Trophoblast cell (in vitro differentiated cells and primary cell): ENCODE results near the gene ANHX.

ENCODE experiments used
- DNase-seq, 2 donors: peaks; one replicate each; pipeline ENCODE4 v3.0.0-alpha.2; 2016
- H2AFZ ChIP-seq: 2 replicates; pipeline ENCODE4 v1.6.1; 2013; ENCODE audit warnings: low read length, moderate library complexity, mild to moderate bottlenecking; ENCODE audit not compliant: insufficient read depth, poor library complexity
- H2AK5ac ChIP-seq: 2 replicates; pipeline ENCODE4 v1.6.1; 2013; ENCODE audit warnings: mild to moderate bottlenecking, low read length
- H2BK120ac ChIP-seq: 2 replicates; pipeline ENCODE4 v1.6.1; 2013; ENCODE audit warnings: low read length, mild to moderate bottlenecking, moderate library complexity; ENCODE audit not compliant: insufficient read depth, poor library complexity
- H2BK12ac ChIP-seq: 2 replicates; pipeline ENCODE4 v1.6.1; 2013; ENCODE audit warnings: mild to moderate bottlenecking, low read length, moderate library complexity
- H2BK5ac ChIP-seq: 2 replicates; pipeline ENCODE4 v1.6.1; 2013; ENCODE audit warnings: low read length, low read depth, moderate library complexity, mild to moderate bottlenecking; ENCODE audit not compliant: poor library complexity
- H3K14ac ChIP-seq: 2 replicates; pipeline ENCODE4 v1.6.1; 2013; ENCODE audit warnings: mild to moderate bottlenecking, low read length
- H3K18ac ChIP-seq: 2 replicates; pipeline ENCODE4 v1.6.1; 2013; ENCODE audit warnings: mild to moderate bottlenecking, low read length
- H3K23ac ChIP-seq: 2 replicates; pipeline ENCODE4 v1.6.1; 2013; ENCODE audit warnings: low read length
- H3K27ac ChIP-seq: 2 replicates; pipeline ENCODE4 v1.5.1; 2013; ENCODE audit warnings: low read depth, mild to moderate bottlenecking, inconsistent platforms, low read length, moderate library complexity
- H3K27me3 ChIP-seq: 2 replicates; pipeline ENCODE4 v1.6.1; 2013; ENCODE audit warnings: inconsistent platforms, mild to moderate bottlenecking, low read length, moderate library complexity; ENCODE audit not compliant: insufficient read depth
- H3K36me3 ChIP-seq, 2 experiments: 1 replicate in 1 of 2; 2 replicates in 1 of 2; pipeline ENCODE4 v1.6.1; 2013; ENCODE audit warnings: low read length in 2 of 2, mild to moderate bottlenecking in 2 of 2, moderate library complexity in 1 of 2; ENCODE audit not compliant: insufficient read depth in 2 of 2, control insufficient read depth in 1 of 2
- H3K4ac ChIP-seq: 2 replicates; pipeline ENCODE4 v1.6.1; 2013; ENCODE audit warnings: low read depth, mild to moderate bottlenecking, low read length, moderate library complexity
- H3K4me1 ChIP-seq, 2 experiments: 1 replicate in 1 of 2; 2 replicates in 1 of 2; pipeline ENCODE4 v1.6.1; 2013; ENCODE audit warnings: low read length in 2 of 2, mild to moderate bottlenecking in 2 of 2, moderate library complexity in 1 of 2; ENCODE audit not compliant: insufficient read depth in 2 of 2, control insufficient read depth in 1 of 2
- H3K4me2 ChIP-seq: 2 replicates; pipeline ENCODE4 v1.6.1; 2013; ENCODE audit warnings: inconsistent platforms, mild to moderate bottlenecking, low read length, moderate library complexity
- H3K4me3 ChIP-seq: 2 replicates; pipeline ENCODE4 v1.5.1; 2013; ENCODE audit warnings: mild to moderate bottlenecking, low read depth, low read length, inconsistent platforms
- H3K79me1 ChIP-seq: one replicate; pipeline ENCODE4 v1.6.1; 2013; ENCODE audit warnings: low read length
- H3K79me2 ChIP-seq: 2 replicates; pipeline ENCODE4 v1.6.1; 2013; ENCODE audit warnings: low read length, mild to moderate bottlenecking; ENCODE audit not compliant: control insufficient read depth, insufficient read depth, poor library complexity
- H3K9ac ChIP-seq: 2 replicates; pipeline ENCODE4 v1.6.1; 2013; ENCODE audit warnings: mild to moderate bottlenecking, low read length
- H3K9me3 ChIP-seq: 2 replicates; pipeline ENCODE4 v1.6.1; 2013; ENCODE audit warnings: low read depth, mild to moderate bottlenecking, control low read depth, inconsistent platforms, low read length; ENCODE audit not compliant: insufficient read depth
- H4K12ac ChIP-seq: 2 replicates; pipeline ENCODE4 v1.6.1; 2013; ENCODE audit warnings: low read depth, mild to moderate bottlenecking, low read length, moderate library complexity
- H4K8ac ChIP-seq: 2 replicates; pipeline ENCODE4 v1.6.1; 2013; ENCODE audit warnings: low read depth, mild to moderate bottlenecking, low read length, moderate library complexity
- H4K91ac ChIP-seq: one replicate; pipeline ENCODE4 v1.6.1; 2013; ENCODE audit warnings: low read depth, mild to moderate bottlenecking, low read length, moderate library complexity
- WGBS: extraction: QIAGEN DNeasy Blood & Tissue Kit; methylation state at CpG from one replicate; pipeline ENCODE4 v1.1.7; 2013; ENCODE audit warnings: missing lambda C conversion rate; ENCODE audit not compliant: insufficient read length, insufficient coverage; ENCODE audit errors: extremely low coverage; 5-methylcytosine and 5-hydroxymethylcytosine counted together

Gene ANHX

DNA sequence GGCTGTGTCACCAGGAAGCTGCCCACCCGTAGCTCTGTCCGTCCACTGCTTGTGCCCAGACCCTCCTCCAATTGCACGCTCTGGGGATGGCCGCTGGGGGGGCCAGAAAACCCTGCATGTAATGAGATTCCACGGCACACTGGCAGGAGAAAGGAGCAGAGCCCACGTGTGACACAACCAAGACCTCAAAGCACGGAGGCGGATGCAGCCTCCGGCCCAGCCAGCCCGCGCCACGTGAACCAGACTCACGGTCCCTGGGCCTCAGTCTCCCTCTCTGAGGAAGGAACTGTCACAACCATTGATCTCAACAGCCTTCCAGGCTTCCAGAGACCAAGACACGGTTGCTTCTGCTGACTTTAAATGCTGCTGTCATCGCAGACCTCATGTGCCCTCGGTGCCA is 14.4 kb downstream of the ANHX start:
- no peak for DNase-seq
- Histone ChIP-seq H3K23ac (no peak overlapping the region), H3K9me3 (peaks cover 68% of the 10 kb centered on the region), H2BK5ac (no peak overlapping the region), H3K27me3 (no peaks in the 10 kb centered on the region), H3K4me1 (no peaks in the 10 kb centered on the region), H3K4me3 (no peak overlapping the region), H3K27ac (no peak overlapping the region), H2BK12ac (no peak overlapping the region), H3K36me3 (no peaks in the 10 kb centered on the region), H4K12ac (no peak overlapping the region), H4K91ac (no peak overlapping the region), H3K9ac (no peak overlapping the region), H2BK120ac (no peak overlapping the region), H3K79me1 (no peaks in the 10 kb centered on the region), H3K4ac (no peak overlapping the region), H2AK5ac (no peak overlapping the region), H3K14ac (no peak overlapping the region), H3K4me2 (no peak overlapping the region), H3K18ac (no peak overlapping the region), H3K79me2 (no peaks in the 10 kb centered on the region), H4K8ac (no peak overlapping the region), H2AFZ (no peak overlapping the region)
- WGBS, result no CpG with 5 or more reads among the region's 16 CpGs

DNA sequence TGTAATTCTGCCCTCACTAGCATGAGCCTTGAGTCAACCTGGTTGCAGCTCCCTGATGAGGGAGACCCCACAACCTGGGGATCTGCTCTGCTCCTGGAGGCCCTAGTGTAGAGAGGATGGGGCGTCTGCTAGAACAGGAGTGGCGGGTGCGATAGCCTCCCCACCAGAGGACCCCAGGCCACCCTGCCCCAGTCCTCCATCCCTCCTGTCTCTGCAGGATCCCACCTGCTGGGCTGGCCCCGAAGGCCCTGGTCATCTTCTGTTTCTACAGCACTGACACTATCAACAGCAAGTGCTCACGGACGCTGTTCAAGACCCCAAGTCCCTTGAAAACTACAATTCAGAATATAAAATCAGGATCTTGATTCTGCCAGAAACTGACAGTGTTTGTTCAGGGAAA is 15.2 kb downstream of the ANHX start:
- Histone ChIP-seq H3K14ac (no peak overlapping the region), H3K27me3 (no peaks in the 10 kb centered on the region), H3K79me2 (no peaks in the 10 kb centered on the region), H3K18ac (no peak overlapping the region), H3K4ac (no peak overlapping the region), H3K36me3 (no peaks in the 10 kb centered on the region), H4K91ac (no peak overlapping the region), H4K8ac (no peak overlapping the region), H3K79me1 (no peaks in the 10 kb centered on the region), H3K9me3 (peaks cover 66% of the 10 kb centered on the region), H2AFZ (no peak overlapping the region), H3K4me1 (no peaks in the 10 kb centered on the region), H4K12ac (no peak overlapping the region), H3K4me3 (no peak overlapping the region), H2BK5ac (no peak overlapping the region), H2AK5ac (no peak overlapping the region), H3K4me2 (no peak overlapping the region), H2BK12ac (no peak overlapping the region), H2BK120ac (no peak overlapping the region), H3K23ac (no peak overlapping the region), H3K27ac (no peak overlapping the region), H3K9ac (no peak overlapping the region)
- no CpG with 5 or more reads among the region's 6 CpGs for WGBS
- no peak for DNase-seq

DNA sequence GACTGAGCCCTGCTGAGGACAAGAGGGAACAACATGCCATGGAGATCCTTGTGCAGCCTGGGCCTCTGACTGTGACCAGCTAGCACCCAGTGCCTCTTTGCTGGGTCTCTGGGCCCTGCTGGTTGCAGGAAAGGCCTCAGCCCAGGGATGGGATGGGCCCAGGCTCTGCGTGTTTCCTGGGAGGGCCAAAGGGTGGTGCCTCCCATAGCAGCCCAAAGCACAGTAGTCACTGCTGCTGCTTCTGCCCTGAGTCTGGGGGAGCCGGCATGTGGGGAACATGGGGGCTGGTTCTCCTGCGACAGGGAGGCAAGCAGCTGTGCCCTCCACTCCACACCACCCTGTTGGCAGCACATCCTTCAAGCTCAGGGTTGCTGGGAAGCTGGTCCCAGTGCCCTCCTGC is 18.5 kb downstream of the ANHX start:
- no peak overlapping the region for H2BK12ac ChIP-seq
- H3K23ac ChIP-seq, result no peak overlapping the region
- WGBS, result no CpG with 5 or more reads among the region's 3 CpGs
- H2BK5ac ChIP-seq, result no peak overlapping the region
- H3K4me2 ChIP-seq, result no peak overlapping the region
- no peak overlapping the region for H3K18ac ChIP-seq
- H3K79me1 ChIP-seq, result no peaks in the 10 kb centered on the region
- H3K9me3 ChIP-seq, result peaks cover 70% of the 10 kb centered on the region
- no peaks in the 10 kb centered on the region for H3K36me3 ChIP-seq
- H2AK5ac ChIP-seq, result no peak overlapping the region
- no peak overlapping the region for H3K27ac ChIP-seq
- no peak for DNase-seq
- H3K4me1 ChIP-seq, result no peaks in the 10 kb centered on the region
- no peak overlapping the region for H2AFZ ChIP-seq
- H3K4me3 ChIP-seq, result no peak overlapping the region
- no peaks in the 10 kb centered on the region for H3K27me3 ChIP-seq
- H3K79me2 ChIP-seq, result no peaks in the 10 kb centered on the region
- no peak overlapping the region for H4K12ac ChIP-seq
- no peak overlapping the region for H4K8ac ChIP-seq
- no peak overlapping the region for H3K14ac ChIP-seq
- H3K9ac ChIP-seq, result no peak overlapping the region
- H4K91ac ChIP-seq, result no peak overlapping the region
- no peak overlapping the region for H3K4ac ChIP-seq
- H2BK120ac ChIP-seq, result no peak overlapping the region

DNA sequence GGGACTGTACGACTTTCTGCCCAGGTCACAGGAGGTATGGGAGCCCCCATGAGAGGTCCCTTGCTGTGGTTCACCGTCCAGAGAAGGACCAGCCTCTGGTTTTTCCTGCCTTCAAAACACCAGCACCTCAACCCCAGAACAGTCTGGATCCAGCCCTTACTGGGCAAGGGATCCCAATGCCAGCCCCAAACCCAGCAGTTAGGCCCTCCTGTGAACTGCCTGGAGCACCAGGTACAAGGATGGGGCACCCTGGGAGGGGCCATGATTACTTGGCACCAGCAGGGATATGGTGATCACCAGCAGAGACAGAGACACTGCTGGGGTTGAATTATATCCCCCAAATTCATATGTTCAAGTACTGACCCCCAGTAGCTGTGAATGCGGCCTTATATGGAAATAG is 20.0 kb downstream of the ANHX start:
- Histone ChIP-seq H4K8ac (no peak overlapping the region), H3K4me3 (no peak overlapping the region), H2AK5ac (no peak overlapping the region), H2BK12ac (no peak overlapping the region), H3K36me3 (no peaks in the 10 kb centered on the region), H3K23ac (no peak overlapping the region), H3K18ac (no peak overlapping the region), H2BK120ac (no peak overlapping the region), H3K79me1 (no peaks in the 10 kb centered on the region), H3K4me2 (no peak overlapping the region), H2BK5ac (no peak overlapping the region), H3K4me1 (no peaks in the 10 kb centered on the region), H4K12ac (no peak overlapping the region), H3K79me2 (no peaks in the 10 kb centered on the region), H3K9ac (no peak overlapping the region), H3K27me3 (no peaks in the 10 kb centered on the region), H3K27ac (no peak overlapping the region), H4K91ac (no peak overlapping the region), H3K14ac (no peak overlapping the region), H2AFZ (no peak overlapping the region), H3K9me3 (peaks cover 58% of the 10 kb centered on the region), H3K4ac (no peak overlapping the region)
- no CpG with 5 or more reads among the region's 3 CpGs for WGBS
- no peak for DNase-seq
